SK-N-MC (cell line): Measurements from ENCODE around the gene GTF2H2C_2.
"Not testable (repeated sequence)": the region's sequence is repeated elsewhere in the genome, so short reads cannot be mapped to it uniquely, and the experiment has no call there.

Experiments
- DNase-seq: peaks from one replicate; pipeline ENCODE4 v3.0.0-alpha.2; 2011; ENCODE audit warnings: low read depth, low spot score
- H3K27ac ChIP-seq: fragments of 200-600 bp; sonication (generic); 2 replicates; pipeline ENCODE4 v1.5.1; 2016; ENCODE audit warnings: mixed run types
- H3K36me3 ChIP-seq: fragments of 200-600 bp; sonication (generic); 2 replicates; pipeline ENCODE4 v1.6.1; 2017; ENCODE audit warnings: antibody characterized with exemption, low read length, mixed read lengths; ENCODE audit not compliant: insufficient read depth
- H3K4me3 ChIP-seq: fragments of 200-600 bp; sonication (generic); 2 replicates; pipeline ENCODE4 v1.5.1; 2016
- H3K9ac ChIP-seq: fragments of 200-600 bp; sonication (generic); 2 replicates; pipeline ENCODE4 v1.8.0; 2017; ENCODE audit warnings: mixed run types, mixed read lengths; ENCODE audit not compliant: insufficient read length
- H3K9me3 ChIP-seq: fragments of 200-600 bp; sonication (generic); 2 replicates; pipeline ENCODE4 v1.6.1; 2017; ENCODE audit warnings: low read depth, mild to moderate bottlenecking, antibody characterized with exemption, low read length, moderate library complexity, mixed read lengths

Gene GTF2H2C_2

GRCh38 chr5:70415117-70415516 lies at the start of gene GTF2H2C_2:
Gene GTF2H2C_2, plus strand, starts transcription at chr5:70415368.
- H3K36me3 ChIP-seq, DNase-seq, H3K9me3 ChIP-seq, H3K27ac ChIP-seq, H3K9ac ChIP-seq, H3K4me3 ChIP-seq: not testable (repeated sequence)

GRCh38 chr5:70400984-70401686 lies 14.0 kb upstream of the GTF2H2C_2 start:
- H3K27ac ChIP-seq, H3K9ac ChIP-seq, DNase-seq, H3K36me3 ChIP-seq, H3K4me3 ChIP-seq, H3K9me3 ChIP-seq: not testable (repeated sequence)

DNA sequence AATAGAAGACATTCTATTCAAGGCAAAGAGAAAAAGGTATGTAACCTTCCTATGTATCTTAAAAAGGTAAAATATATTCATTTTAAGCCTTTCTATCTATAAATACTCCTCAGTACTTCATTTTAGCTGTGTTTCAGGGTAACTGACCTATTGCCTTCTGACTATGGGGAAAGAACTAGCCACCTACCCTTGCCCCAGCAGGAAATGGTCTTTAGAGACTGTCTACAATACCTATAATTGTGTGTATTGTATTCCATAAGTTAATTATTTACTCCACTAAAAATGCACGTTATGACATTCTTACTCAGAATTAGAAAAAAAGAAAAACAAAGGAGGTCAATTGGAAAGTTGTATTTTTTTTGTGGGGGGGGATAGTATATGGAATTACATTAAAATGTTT lies 6.2 kb downstream of the GTF2H2C_2 start:
- not testable (repeated sequence) for H3K27ac ChIP-seq, H3K4me3 ChIP-seq, H3K36me3 ChIP-seq, H3K9me3 ChIP-seq, DNase-seq, H3K9ac ChIP-seq

GRCh38 chr5:70423215-70423614 lies 8.0 kb downstream of the GTF2H2C_2 start:
- not testable (repeated sequence) for H3K27ac ChIP-seq, H3K36me3 ChIP-seq, H3K9ac ChIP-seq, H3K4me3 ChIP-seq, H3K9me3 ChIP-seq, DNase-seq

- H3K4me3 ChIP-seq, H3K9me3 ChIP-seq, H3K27ac ChIP-seq, H3K9ac ChIP-seq, H3K36me3 ChIP-seq, DNase-seq: not testable (repeated sequence)
These were observed 23.4 kb downstream of the GTF2H2C_2 start for GRCh38 chr5:70438518-70438917.

- H3K4me3 ChIP-seq, H3K36me3 ChIP-seq, H3K9ac ChIP-seq, H3K9me3 ChIP-seq, DNase-seq, H3K27ac ChIP-seq: not testable (repeated sequence)
These were observed 34.4 kb downstream of the GTF2H2C_2 start for GRCh38 chr5:70449565-70449964.

DNA sequence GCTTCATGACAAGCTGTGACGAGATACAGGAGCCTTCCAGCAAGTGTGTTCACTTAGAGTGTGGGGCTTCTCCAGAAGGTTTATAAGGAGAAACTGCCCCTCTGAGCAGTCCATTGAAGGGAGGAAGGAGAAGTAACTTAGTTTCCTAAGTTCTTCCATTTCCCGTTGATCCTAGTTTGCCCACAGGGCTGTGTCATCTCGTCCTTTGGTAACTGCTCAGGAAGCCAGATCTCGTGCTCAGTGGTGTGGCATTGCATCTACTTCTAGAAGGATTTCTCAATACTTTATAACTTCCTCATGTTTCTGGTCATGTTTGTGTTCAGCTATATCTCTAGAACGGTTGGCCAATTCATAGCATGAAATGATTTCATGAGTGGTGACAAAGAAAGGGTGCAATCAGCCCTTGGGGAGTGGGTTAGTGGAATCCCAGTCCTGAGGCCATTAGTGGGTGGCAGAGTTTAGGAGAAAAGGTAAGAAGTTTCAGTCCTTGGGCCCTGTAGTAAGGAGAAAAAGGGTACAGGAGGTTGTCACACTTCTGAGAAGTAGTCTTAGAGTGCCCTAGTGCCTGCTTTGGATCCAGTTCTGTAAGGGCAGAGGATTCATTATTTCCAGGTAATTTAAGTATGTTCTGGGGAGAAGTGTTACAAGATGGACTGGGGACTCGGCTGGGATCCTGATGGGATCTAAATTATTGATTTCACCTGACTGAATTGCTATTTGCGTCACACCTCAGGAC lies 36.2 kb downstream of the GTF2H2C_2 start:
- not testable (repeated sequence) for H3K9ac ChIP-seq, H3K36me3 ChIP-seq, H3K4me3 ChIP-seq, DNase-seq, H3K9me3 ChIP-seq, H3K27ac ChIP-seq

DNA sequence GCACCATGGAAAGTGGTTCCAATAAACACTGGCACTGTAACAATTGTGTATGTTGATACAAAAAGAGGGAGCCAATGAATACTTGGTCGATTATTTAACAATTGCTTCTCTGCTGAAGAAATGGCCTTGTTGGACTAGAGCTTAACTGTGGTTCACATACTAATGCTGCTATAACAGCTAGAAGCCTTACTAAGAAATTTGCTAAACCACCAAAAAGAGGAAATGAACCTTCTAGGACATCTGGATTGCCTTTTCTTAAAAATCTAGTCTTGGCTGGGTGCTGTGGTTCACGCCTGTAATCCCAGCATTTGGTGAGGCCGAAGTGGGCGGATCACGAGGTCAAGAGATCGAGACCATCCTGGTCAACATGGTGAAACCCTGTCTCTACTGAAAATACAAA lies 41.9 kb downstream of the GTF2H2C_2 start:
- H3K9ac ChIP-seq, H3K36me3 ChIP-seq, H3K9me3 ChIP-seq, DNase-seq, H3K27ac ChIP-seq, H3K4me3 ChIP-seq: not testable (repeated sequence)

DNA sequence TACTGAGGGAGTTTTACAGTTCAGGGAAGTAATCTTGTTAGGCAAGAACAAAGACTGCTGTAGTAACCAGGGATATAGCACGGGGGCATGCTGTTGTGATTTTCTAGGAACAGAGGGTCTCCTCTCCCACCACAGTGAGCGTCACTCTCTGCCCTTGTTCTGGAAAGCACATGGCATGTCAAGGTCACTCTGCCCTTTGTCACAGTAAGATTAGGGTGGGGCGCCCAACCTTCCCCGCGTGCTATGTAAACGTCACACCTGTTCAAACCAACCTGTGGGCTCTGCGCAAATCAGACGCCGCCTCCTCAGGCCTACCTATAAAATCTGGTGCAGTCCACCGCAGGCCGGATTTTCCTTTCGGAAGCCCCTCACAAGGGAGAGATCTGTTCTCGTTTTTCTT lies 44.0 kb downstream of the GTF2H2C_2 start:
- H3K9ac ChIP-seq, H3K36me3 ChIP-seq, H3K9me3 ChIP-seq, DNase-seq, H3K4me3 ChIP-seq, H3K27ac ChIP-seq: not testable (repeated sequence)

DNA sequence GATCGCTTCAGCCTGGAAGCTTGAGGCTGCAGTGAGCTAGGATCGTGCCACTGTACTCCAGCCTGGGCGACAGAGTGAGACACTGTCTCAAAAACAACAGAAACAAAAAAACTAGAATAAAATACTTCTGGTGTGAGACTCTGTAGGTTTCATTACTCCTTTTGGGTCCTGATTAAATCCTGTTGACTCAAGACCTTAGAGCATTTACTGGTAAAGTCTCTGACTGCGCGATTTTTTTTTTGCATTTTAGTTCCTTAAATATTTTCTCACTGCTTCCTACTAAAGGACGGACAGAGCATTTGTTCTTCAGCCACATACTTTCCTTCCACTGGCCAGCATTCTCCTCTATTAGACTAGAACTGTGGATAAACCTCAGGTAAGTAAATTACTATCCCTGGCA lies 46.8 kb downstream of the GTF2H2C_2 start:
- H3K27ac ChIP-seq, DNase-seq, H3K36me3 ChIP-seq, H3K4me3 ChIP-seq, H3K9me3 ChIP-seq, H3K9ac ChIP-seq: not testable (repeated sequence)

DNA sequence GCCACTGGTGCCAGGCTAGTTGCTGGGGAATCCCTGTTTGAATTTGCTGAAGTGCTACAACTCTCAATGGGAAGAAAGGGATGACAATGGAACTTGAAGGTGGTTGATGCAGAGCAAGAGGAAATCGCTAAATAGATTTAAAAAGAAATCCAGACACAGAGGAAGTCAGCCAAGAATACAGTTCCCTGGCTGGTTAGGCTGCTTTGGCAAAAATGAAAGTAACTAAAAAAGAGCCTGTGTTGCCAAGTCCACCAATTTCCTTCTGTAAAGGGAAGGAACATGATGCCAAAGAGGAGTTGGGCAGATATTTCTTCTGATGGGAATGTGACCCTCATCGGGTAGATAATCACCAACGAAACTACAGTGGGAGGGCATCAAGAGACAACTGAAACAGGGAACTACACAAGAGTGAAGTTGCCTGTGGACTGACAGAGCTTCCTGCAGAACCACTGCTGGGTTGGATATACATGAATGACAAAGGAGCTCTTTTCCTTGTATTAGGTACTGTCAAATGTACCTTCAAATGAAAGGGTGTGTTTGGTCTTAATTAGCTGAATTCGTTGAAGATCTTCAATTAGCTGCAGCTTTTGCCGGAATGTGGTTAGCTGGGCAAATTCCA lies 49.0 kb downstream of the GTF2H2C_2 start:
- H3K36me3 ChIP-seq, H3K9ac ChIP-seq, DNase-seq, H3K4me3 ChIP-seq, H3K9me3 ChIP-seq, H3K27ac ChIP-seq: not testable (repeated sequence)

GRCh38 chr5:70469926-70470509 lies 54.9 kb downstream of the GTF2H2C_2 start:
- not testable (repeated sequence) for H3K36me3 ChIP-seq, H3K9ac ChIP-seq, DNase-seq, H3K9me3 ChIP-seq, H3K27ac ChIP-seq, H3K4me3 ChIP-seq
